ENCODE results near the gene PNMA6E. TPM values are rescaled to one million over a fixed set of nuclear protein-coding genes. Genes with fewer than 3 reads are reported as not detected.

The PNMA6E gene
- not detected in 2 replicates for total RNA-seq

GRCh38 chrX:153401133-153401764 lies at the start of gene PNMA6E:
PNMA6E (minus strand) TSS chrX:153401350; CDS start chrX:153398849, 2,501 bp downstream.

DNA sequence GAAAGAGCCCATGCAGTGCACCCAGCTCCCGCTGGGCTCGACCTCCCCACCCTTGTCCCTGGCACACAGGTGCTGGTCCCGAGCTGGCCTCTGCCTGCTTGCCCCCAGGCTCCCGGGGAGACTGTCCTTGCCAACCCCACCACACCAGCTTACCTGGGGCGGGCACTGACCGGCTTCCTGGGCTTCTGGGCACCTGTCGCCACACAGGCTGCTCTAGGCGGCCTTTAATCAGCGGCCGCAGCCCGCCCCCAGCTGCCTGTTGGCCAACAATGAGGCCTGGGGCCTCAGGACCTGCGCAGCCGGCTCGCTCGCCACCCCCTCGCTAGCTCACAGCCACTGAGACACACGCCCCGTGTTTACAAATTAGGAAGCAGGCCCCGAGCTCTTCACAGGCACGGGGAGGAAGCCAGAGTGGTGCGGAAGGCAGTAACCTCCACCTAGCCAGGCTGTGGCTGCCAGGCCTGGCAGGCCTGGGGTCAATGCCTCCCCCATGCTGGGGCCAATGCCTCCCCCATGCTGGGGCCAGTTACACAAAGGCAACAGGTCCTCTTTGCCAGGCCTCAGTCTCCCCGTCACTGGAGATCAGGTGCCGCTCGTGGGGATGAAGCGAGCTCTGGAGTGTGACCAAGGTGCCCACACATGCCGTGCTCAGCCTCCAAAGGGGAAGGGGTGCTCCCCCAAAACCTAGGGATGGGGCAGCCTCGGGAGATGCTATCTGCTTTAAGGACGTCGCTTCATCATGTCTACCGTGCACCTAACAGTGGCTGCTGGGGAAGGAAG lies 44.9 kb upstream of the PNMA6E start, which contains the start of gene TREX2:
TREX2 (minus strand) TSS at position 201 of the 780 bp plus-strand sequence. CDS start 626 bp downstream, outside the sequence.

DNA sequence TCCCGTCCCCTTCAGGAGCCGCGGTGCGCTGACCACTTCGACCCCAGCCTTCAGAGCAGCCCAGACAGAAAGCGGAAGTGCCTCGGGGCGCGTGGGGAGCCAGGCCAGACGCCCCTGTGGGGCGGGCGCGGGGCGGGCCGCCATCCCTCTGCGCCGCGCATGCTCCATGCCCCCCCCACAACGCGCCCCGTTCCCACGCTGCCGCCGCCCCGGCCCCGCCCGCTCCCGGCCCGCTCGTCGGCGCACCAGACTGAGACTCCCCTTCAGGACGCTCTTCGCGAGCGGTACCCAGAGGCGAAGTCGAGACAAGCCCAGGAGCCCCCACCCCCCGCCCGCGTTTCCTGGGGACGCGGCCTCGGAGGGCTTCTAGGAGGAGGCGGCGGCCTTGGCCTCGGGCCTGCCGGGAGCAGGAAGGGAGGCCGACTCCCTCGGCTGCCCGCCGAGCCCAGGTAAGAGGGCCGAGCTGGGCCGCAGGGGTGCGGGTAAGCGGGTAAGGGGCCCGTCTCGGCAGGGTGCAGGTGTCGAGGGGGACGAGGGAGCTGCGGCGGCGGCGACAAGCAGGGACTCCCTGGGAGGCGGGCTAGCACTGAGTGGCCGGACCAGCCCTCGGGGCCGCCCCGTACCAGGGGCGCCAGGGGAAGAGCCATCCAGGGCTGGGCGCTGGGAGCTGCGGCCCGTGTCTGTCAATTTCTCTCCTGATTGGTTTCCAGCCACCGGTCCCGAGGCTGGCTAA lies 10.3 kb upstream of the PNMA6E start, which contains the start of gene ZFP92:
ZFP92 (plus strand) TSS at position 218 of the 733 bp plus-strand sequence. CDS start 6,851 bp downstream, outside the sequence.

Other genes starting within 250 kb of the PNMA6E start
- gene MAGEA1, start 222.1 kb downstream of the PNMA6E start, total RNA-seq = not detected in 2 replicates
- gene PNMA6F, start 79.6 kb downstream of the PNMA6E start, total RNA-seq = not detected in 2 replicates
- 3.3 and 4.4 TPM in 2 replicates for gene ZNF275, start 67.2 kb downstream of the PNMA6E start, total RNA-seq
- 0.07 and 0.10 TPM in 2 replicates for gene ZFP92, start 10.1 kb upstream of the PNMA6E start, total RNA-seq
- 2.2 TPM in 1 of 2 replicates, not detected in the other for gene TREX2, start 44.7 kb upstream of the PNMA6E start, total RNA-seq
- gene HAUS7, start 69.2 kb upstream of the PNMA6E start, total RNA-seq = 34.5 and 42.4 TPM in 2 replicates
- gene BGN, start 93.6 kb upstream of the PNMA6E start, total RNA-seq = 6.0 and 7.2 TPM in 2 replicates
- not detected in 2 replicates for gene ATP2B3, start 116.3 kb upstream of the PNMA6E start, total RNA-seq
- gene CCNQ, start 197.8 kb upstream of the PNMA6E start, total RNA-seq = 46.2 and 47.6 TPM in 2 replicates
- not detected in 2 replicates for gene DUSP9, start 245.9 kb upstream of the PNMA6E start, total RNA-seq